Smooth muscle cell (in vitro differentiated cells): ENCODE measurements around the gene AHRR. TPM values are rescaled to one million over a fixed set of nuclear protein-coding genes. Genes with fewer than 3 reads are reported as not detected.

Experiments
- DNase-seq: peaks from one replicate; lab custom pipeline; 2025; ENCODE audit not compliant: unreplicated experiment; lab: John Stamatoyannopoulos, UW
- H2AFZ ChIP-seq: fragments of 200-600 bp; sonication (generic); 2 replicates; pipeline ENCODE4 v1.6.0; 2016; ENCODE audit warnings: antibody characterized with exemption, low read depth, mild to moderate bottlenecking
- H3F3A ChIP-seq: fragments of 200-600 bp; sonication (generic); 2 replicates; pipeline ENCODE4 v1.6.0; 2017; ENCODE audit warnings: antibody characterized with exemption, low read depth
- H3K27ac ChIP-seq: fragments of 200-600 bp; sonication (generic); 2 replicates; pipeline ENCODE4 v1.5.1; 2016; ENCODE audit warnings: low read depth, mild to moderate bottlenecking
- H3K27me3 ChIP-seq: fragments of 200-600 bp; sonication (generic); 2 replicates; pipeline ENCODE4 v1.6.1; 2016; ENCODE audit warnings: low read depth, mild to moderate bottlenecking
- H3K36me3 ChIP-seq: fragments of 200-600 bp; sonication (generic); 2 replicates; pipeline ENCODE4 v1.5.1; 2016; ENCODE audit warnings: low read depth
- H3K4me1 ChIP-seq: fragments of 200-600 bp; sonication (generic); 2 replicates; pipeline ENCODE4 v1.5.1; 2016; ENCODE audit warnings: low read depth
- H3K4me2 ChIP-seq: fragments of 200-600 bp; sonication (generic); 2 replicates; pipeline ENCODE4 v1.6.0; 2016; ENCODE audit warnings: mild to moderate bottlenecking
- H3K4me3 ChIP-seq: fragments of 200-600 bp; sonication (generic); 2 replicates; pipeline ENCODE4 v1.5.1; 2016; ENCODE audit warnings: mild to moderate bottlenecking
- H3K79me2 ChIP-seq: fragments of 200-600 bp; sonication (generic); 2 replicates; pipeline ENCODE4 v1.6.0; 2016; ENCODE audit warnings: low read depth, mild to moderate bottlenecking
- H3K9ac ChIP-seq: fragments of 200-600 bp; sonication (generic); 2 replicates; pipeline ENCODE4 v1.6.0; 2016; ENCODE audit warnings: low read depth
- H3K9me3 ChIP-seq: fragments of 200-600 bp; sonication (generic); replicated peaks from 2 replicates; pipeline ENCODE4 v1.5.1; 2016; ENCODE audit warnings: low read depth
- H4K20me1 ChIP-seq: fragments of 200-600 bp; sonication (generic); 2 replicates; pipeline ENCODE4 v1.6.0; 2016; ENCODE audit warnings: low read depth
- CTCF ChIP-seq: fragments of 200-600 bp; sonication (generic); IDR thresholded peaks from 2 replicates; pipeline ENCODE4 v1.5.1; 2017; ENCODE audit warnings: borderline replicate concordance, mild to moderate bottlenecking, antibody characterized with exemption; ENCODE audit not compliant: insufficient read depth, poor library complexity, severe bottlenecking
- WGBS: methylation state at CpG from one replicate; pipeline ENCODE4 v1.1.7; 2016; ENCODE audit warnings: low lambda C conversion rate; 5-methylcytosine and 5-hydroxymethylcytosine counted together
- polyA plus RNA-seq: library from polyadenylated mRNA; unstranded; fragments of >200 nt; fragmentation: Nextera tagmentation; extraction: Ambion mirVana; gene quantifications from 2 replicates; pipeline ENCODE4 v1.2.1, GENCODE V29; 2016
- total RNA-seq: library from RNA; depleted of rRNA; stranded (reverse); fragments of >200 nt; gene quantifications from 2 replicates; pipeline ENCODE4 v1.2.3, GENCODE V29; 2014

Gene AHRR
- total and polyA plus RNA-seq, 2 experiments from 2014 or later = 14.4 to 18.2 TPM

- TF ChIP-seq CTCF = no peak
- Histone ChIP-seq H3K27me3 (peaks cover 12% of the 10 kb centered on the region), H3K36me3 (no peaks in the 10 kb centered on the region), H3F3A (no peaks in the 10 kb centered on the region), H3K79me2 (peaks cover 14% of the 10 kb centered on the region), H3K4me1 (peaks cover 15% of the 10 kb centered on the region), H4K20me1 (peaks cover 26% of the 10 kb centered on the region), H3K4me2 (peak overlapping the region; percentile 99), H3K9me3 (no peaks in the 10 kb centered on the region), H3K9ac (no peak overlapping the region), H2AFZ (no peak overlapping the region), H3K4me3 (no peak overlapping the region), H3K27ac (no peak overlapping the region)
- WGBS = 94% methylated on average over 31 of the region's 31 CpGs
- DNase-seq = no peak
Observed at GRCh38 chr5:470961-471749, 149.6 kb downstream of the AHRR start.

GRCh38 chr5:471750-472058, 150.2 kb downstream of the AHRR start:
- Histone ChIP-seq H3K27me3 (peaks cover 12% of the 10 kb centered on the region), H3K27ac (no peak overlapping the region), H3K9me3 (no peaks in the 10 kb centered on the region), H3K4me2 (peak overlapping the region; percentile 99), H3K9ac (no peak overlapping the region), H3K36me3 (no peaks in the 10 kb centered on the region), H3K79me2 (peaks cover 14% of the 10 kb centered on the region), H3K4me3 (peak overlapping the region; percentile 74), H3F3A (no peaks in the 10 kb centered on the region), H3K4me1 (peaks cover 15% of the 10 kb centered on the region), H2AFZ (no peak overlapping the region), H4K20me1 (peaks cover 32% of the 10 kb centered on the region)
- 92% methylated on average over 6 of the region's 6 CpGs for WGBS
- DNase-seq = no peak
- TF ChIP-seq CTCF = no peak

GRCh38 chr5:472076-472655, 150.7 kb downstream of the AHRR start:
- H3K4me3 ChIP-seq = peak overlapping the region; percentile 74
- no peaks in the 10 kb centered on the region for H3K9me3 ChIP-seq
- no peak for TF ChIP-seq CTCF
- peaks cover 14% of the 10 kb centered on the region for H3K79me2 ChIP-seq
- H4K20me1 ChIP-seq = peaks cover 33% of the 10 kb centered on the region
- H2AFZ ChIP-seq = no peak overlapping the region
- 38% methylated on average over 30 of the region's 30 CpGs for WGBS
- peaks cover 12% of the 10 kb centered on the region for H3K27me3 ChIP-seq
- H3F3A ChIP-seq = no peaks in the 10 kb centered on the region
- no peak for DNase-seq
- peaks cover 15% of the 10 kb centered on the region for H3K4me1 ChIP-seq
- peak overlapping the region; percentile 45 for H3K27ac ChIP-seq
- H3K36me3 ChIP-seq = no peaks in the 10 kb centered on the region
- H3K9ac ChIP-seq = peak overlapping the region; percentile 80
- peak overlapping the region; percentile 99 for H3K4me2 ChIP-seq
